PC-3 (cell line): ENCODE results near the gene TSC22D4. TPM values are rescaled to one million over a fixed set of nuclear protein-coding genes. Genes with fewer than 3 reads are reported as not detected.
A peak's percentile ranks its signal among the peaks of the same experiment; 100 is the strongest.

ENCODE experiments used
- ATAC-seq: fragments of 200-7000 bp; cut with Tn5 transposase; 2 replicates; pipeline ENCODE4 v1.9.1; 2020; ENCODE audit warnings: mild to moderate bottlenecking, moderate library complexity
- BruUV-seq: library from RNA; stranded (reverse); fragments of 400-500 nt; replicated peaks from 2 replicates; lab custom pipeline; 2021; lab: Mats Ljungman, UMichigan
- CTCF ChIA-PET: fragments of 300-600 bp; sonication (Branson Sonifier 250); formaldehyde crosslinking; loops from one replicate; lab custom pipeline; 2022; ENCODE audit warnings: antibody characterized with exemption; lab: Charles Lee
- POLR2A ChIA-PET: fragments of 300-600 bp; sonication (Branson Sonifier 250); formaldehyde crosslinking; loops from one replicate; lab custom pipeline; 2022; ENCODE audit warnings: antibody characterized with exemption; ENCODE audit not compliant: unreplicated experiment; lab: Charles Lee
- DNase-seq: peaks from one replicate; pipeline ENCODE4 v3.0.0-alpha.2; 2015
- H2AFZ ChIP-seq: fragments of 300-600 bp; sonication (generic); 2 replicates; pipeline ENCODE4 v1.6.0; 2016; ENCODE audit warnings: antibody characterized with exemption, low read length
- H3F3A ChIP-seq: fragments of 300-600 bp; sonication (generic); one replicate; pipeline ENCODE4 v1.6.0; 2017; ENCODE audit warnings: antibody characterized with exemption, low read length, control low read depth, mild to moderate bottlenecking; ENCODE audit not compliant: unreplicated experiment
- H3K27ac ChIP-seq: fragments of 300-600 bp; sonication (generic); 2 replicates; pipeline ENCODE4 v1.5.1; 2016; ENCODE audit warnings: mild to moderate bottlenecking, low read length
- H3K27me3 ChIP-seq: fragments of 300-600 bp; sonication (generic); 2 replicates; pipeline ENCODE4 v1.6.1; 2016; ENCODE audit warnings: low read length, mixed read lengths
- H3K36me3 ChIP-seq: fragments of 300-600 bp; sonication (generic); 2 replicates; pipeline ENCODE4 v1.6.1; 2016; ENCODE audit warnings: low read depth, mixed run types, low read length, mixed read lengths
- H3K4me1 ChIP-seq: fragments of 300-600 bp; sonication (generic); 2 replicates; pipeline ENCODE4 v1.5.1; 2016; ENCODE audit warnings: low read length; ENCODE audit not compliant: insufficient read depth
- H3K4me2 ChIP-seq: fragments of 300-600 bp; sonication (generic); 2 replicates; pipeline ENCODE4 v1.6.0; 2016; ENCODE audit warnings: low read length
- H3K4me3 ChIP-seq: fragments of 300-600 bp; sonication (generic); 2 replicates; pipeline ENCODE4 v1.5.1; 2016; ENCODE audit warnings: mild to moderate bottlenecking, low read length, mixed read lengths
- H3K79me2 ChIP-seq: fragments of 300-600 bp; sonication (generic); 2 replicates; pipeline ENCODE4 v1.6.1; 2017; ENCODE audit warnings: low read length, mixed read lengths
- H3K9ac ChIP-seq: fragments of 300-600 bp; sonication (generic); 2 replicates; pipeline ENCODE4 v1.6.0; 2016; ENCODE audit warnings: mild to moderate bottlenecking, low read length
- H3K9me2 ChIP-seq: fragments of 300-600 bp; sonication (generic); replicated peaks from 2 replicates; pipeline ENCODE4 v1.6.1; 2016; ENCODE audit warnings: mixed run types, low read length, mixed read lengths
- H3K9me3 ChIP-seq: fragments of 300-600 bp; sonication (generic); 2 replicates; pipeline ENCODE4 v1.6.1; 2016; ENCODE audit warnings: low read length, mixed read lengths
- H4K20me1 ChIP-seq: fragments of 300-600 bp; sonication (generic); 2 replicates; pipeline ENCODE4 v1.6.1; 2016; ENCODE audit warnings: low read length, mixed read lengths
- CTCF ChIP-seq: fragments of 300-600 bp; sonication (generic); conservative IDR thresholded peaks from 2 replicates; pipeline ENCODE4 v1.5.1; 2017; ENCODE audit warnings: antibody characterized with exemption, low read depth, mild to moderate bottlenecking, low read length
- EZH2 ChIP-seq: fragments of 300-600 bp; sonication (generic); IDR thresholded peaks from one replicate; pipeline ENCODE4 v1.6.1; 2017; ENCODE audit warnings: antibody characterized with exemption, mild to moderate bottlenecking, low read length; ENCODE audit not compliant: unreplicated experiment
- EZH2phosphoT487 ChIP-seq: fragments of 300-600 bp; sonication (generic); IDR thresholded peaks from 2 replicates; pipeline ENCODE4 v1.6.1; 2018; ENCODE audit warnings: mild to moderate bottlenecking, antibody characterized with exemption, low read length, borderline replicate concordance
- intact Hi-C: fragments of 100-400 bp; cut with micrococcal nuclease; formaldehyde crosslinking; loops from 2 replicates; pipeline ENCODE4 v1.9.0; 2023
- total RNA-seq: library from RNA; depleted of rRNA; stranded (reverse); fragments of >200 nt; gene quantifications from 2 replicates; pipeline ENCODE4 v1.2.3, GENCODE V29; 2014

TSC22D4 gene
- total RNA-seq, 1 experiment from 2014 or later, result 57.1 TPM

- ATAC-seq (no peak), DNase-seq (no peak)
- CTCF ChIA-PET, result no interaction called here
- Histone ChIP-seq H3K4me1 (peaks cover 34% of the 10 kb centered on the region), H3K27ac (no peak overlapping the region), H3K4me3 (no peak overlapping the region), H2AFZ (no peak overlapping the region), H3K27me3 (no peaks in the 10 kb centered on the region), H3K4me2 (peak overlapping the region; percentile 97; the same call in 1 of the 2 replicates), H3K79me2 (peaks cover 67% of the 10 kb centered on the region), H3K36me3 (peaks cover 22% of the 10 kb centered on the region), H3K9me2 (no peaks in the 10 kb centered on the region), H3K9me3 (no peaks in the 10 kb centered on the region), H4K20me1 (no peaks in the 10 kb centered on the region), H3K9ac (no peak overlapping the region), H3F3A (peaks cover 9% of the 10 kb centered on the region)
- POLR2A ChIA-PET, result interaction anchor here (0.6 kb wide), 1 partner anchor 151 kb away, joined by 3 read pairs; no protein-coding TSS in a partner anchor
- BruUV-seq, result no TSS peak
- TF ChIP-seq EZH2 (no peak), CTCF (no peak), EZH2phosphoT487 (no peak)
- intact Hi-C loops, result no loop called here
Observed at GRCh38 chr7:100433592-100434296, 45.3 kb downstream of the TSC22D4 start.

GRCh38 chr7:100433276-100433591, 45.8 kb downstream of the TSC22D4 start:
- H3K36me3 ChIP-seq, result peaks cover 22% of the 10 kb centered on the region
- H3K4me1 ChIP-seq, result peaks cover 34% of the 10 kb centered on the region
- peaks cover 9% of the 10 kb centered on the region for H3F3A ChIP-seq
- H3K4me2 ChIP-seq, result no peak overlapping the region
- H3K27me3 ChIP-seq, result no peaks in the 10 kb centered on the region
- no peaks in the 10 kb centered on the region for H4K20me1 ChIP-seq
- no TSS peak for BruUV-seq
- no peaks in the 10 kb centered on the region for H3K9me2 ChIP-seq
- ChIA-PET POLR2A (no interaction called here), CTCF (no interaction called here)
- H3K9ac ChIP-seq, result no peak overlapping the region
- H3K4me3 ChIP-seq, result no peak overlapping the region
- intact Hi-C loops, result no loop called here
- DNase-seq (no peak), ATAC-seq (no peak)
- no peak overlapping the region for H2AFZ ChIP-seq
- no peaks in the 10 kb centered on the region for H3K9me3 ChIP-seq
- H3K79me2 ChIP-seq, result peaks cover 67% of the 10 kb centered on the region
- no peak overlapping the region for H3K27ac ChIP-seq
- TF ChIP-seq EZH2 (no peak), EZH2phosphoT487 (no peak), CTCF (no peak)

- Histone ChIP-seq H3K27ac (no peak overlapping the region), H3K4me2 (peak overlapping the region; percentile 95; the same call in 1 of the 2 replicates), H3K4me1 (peaks cover 34% of the 10 kb centered on the region), H3K9me3 (no peaks in the 10 kb centered on the region), H3F3A (peaks cover 9% of the 10 kb centered on the region), H3K79me2 (peaks cover 67% of the 10 kb centered on the region), H3K27me3 (no peaks in the 10 kb centered on the region), H3K9ac (no peak overlapping the region), H2AFZ (no peak overlapping the region), H4K20me1 (no peaks in the 10 kb centered on the region), H3K4me3 (peak overlapping the region; percentile 80; the same call in 1 of the 2 replicates), H3K9me2 (no peaks in the 10 kb centered on the region), H3K36me3 (peaks cover 22% of the 10 kb centered on the region)
- no peak for ATAC-seq
- no TSS peak for BruUV-seq
- CTCF ChIA-PET, result no interaction called here
- POLR2A ChIA-PET, result no interaction called here
- DNase-seq, result no peak
- intact Hi-C loops, result no loop called here
- TF ChIP-seq CTCF (no peak), EZH2 (no peak), EZH2phosphoT487 (no peak)
Observed at GRCh38 chr7:100432621-100433275, 46.3 kb downstream of the TSC22D4 start.
